Naive B cell (primary cell): ENCODE data around the gene RASGRP3. TPM values are rescaled to one million over a fixed set of nuclear protein-coding genes. Genes with fewer than 3 reads are reported as not detected.

Experiments
- ATAC-seq, 2 donors: fragments of 150-1000 bp; cut with Tn5 transposase; 2 replicates each; pipeline ENCODE4 v1.10.0; 2021; ENCODE audit warnings: low read depth in 2 of 2, mild to moderate bottlenecking in 2 of 2, moderate library complexity in 2 of 2
- DNase-seq: peaks from one replicate; pipeline ENCODE4 v3.0.0; 2022
- H3K27ac Mint-ChIP-seq, 6 donors: one replicate each; pipeline ENCODE4 v1.8.0; 2020 to 2022; ENCODE audit warnings: mild to moderate bottlenecking in 6 of 6, mixed read lengths in 6 of 6, moderate library complexity in 5 of 6, inconsistent platforms in 2 of 6
- H3K27me3 Mint-ChIP-seq, 3 donors: one replicate each; pipeline ENCODE4 v1.8.0; 2021 to 2022; ENCODE audit warnings: mixed read lengths in 3 of 3, mild to moderate bottlenecking in 1 of 3
- H3K36me3 Mint-ChIP-seq, 2 donors: one replicate each; pipeline ENCODE4 v1.8.0; 2020 to 2022; ENCODE audit warnings: mixed read lengths in 2 of 2, inconsistent platforms in 1 of 2, mild to moderate bottlenecking in 1 of 2
- H3K4me1 Mint-ChIP-seq, 3 donors: one replicate each; pipeline ENCODE4 v1.8.0; 2020 to 2022; ENCODE audit warnings: mixed read lengths in 3 of 3, inconsistent platforms in 1 of 3, mild to moderate bottlenecking in 1 of 3, moderate library complexity in 1 of 3
- H3K4me3 Mint-ChIP-seq, 8 donors: one replicate each; pipeline ENCODE4 v1.8.0; 2020 to 2022; ENCODE audit warnings: mild to moderate bottlenecking in 8 of 8, mixed read lengths in 8 of 8, moderate library complexity in 8 of 8, inconsistent platforms in 2 of 8
- H3K9me3 Mint-ChIP-seq, 7 donors: one replicate each; pipeline ENCODE4 v1.8.0; 2020 to 2022; ENCODE audit warnings: mixed read lengths in 7 of 7, mild to moderate bottlenecking in 5 of 7, inconsistent platforms in 2 of 7, moderate library complexity in 1 of 7
- polyA plus RNA-seq, 6 donors: library from polyadenylated mRNA; unstranded; fragments of 300-500 nt; fragmentation: Illumina TruSeq; gene quantifications; one replicate each; pipeline ENCODE4 v1.2.3, GENCODE V29; 2021; ENCODE audit warnings: low read depth in 6 of 6

The RASGRP3 gene
- polyA plus RNA-seq, 6 donors from 2014 or later: 44.7 to 118 (median 92.3) TPM

DNA sequence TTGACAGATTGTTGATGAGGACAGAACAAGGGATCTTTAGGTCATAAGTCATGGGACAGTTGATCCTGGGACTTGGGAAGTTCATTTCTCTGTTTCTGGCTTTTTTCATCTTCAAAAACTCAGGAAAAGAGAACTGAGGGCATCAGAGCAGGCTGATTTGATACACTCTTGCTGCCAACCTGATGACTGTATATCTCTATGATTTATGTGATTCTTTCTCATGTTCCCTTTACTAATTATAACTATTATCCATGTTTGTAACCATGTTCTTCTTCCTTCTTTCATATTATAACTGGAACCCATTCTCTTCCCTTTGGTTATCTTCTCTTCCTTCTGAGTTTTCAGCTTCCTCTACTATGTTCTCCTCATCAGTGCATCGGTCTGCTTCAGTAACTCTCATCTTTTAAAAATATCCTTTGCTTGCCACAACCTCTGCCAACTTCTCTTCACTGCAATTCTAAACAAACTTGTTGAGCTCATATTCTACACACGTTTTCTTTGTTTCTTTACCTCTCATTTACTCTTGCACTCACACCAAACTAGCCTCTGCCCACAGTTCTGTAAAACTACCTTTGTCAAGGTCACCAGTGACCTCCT, 13.5 kb downstream of the RASGRP3 start:
- no peak for DNase-seq
- Mint-ChIP-seq H3K27me3 (no peaks in the 10 kb centered on the region), H3K9me3 (peaks cover 0 to 9% (median 2%) of the 10 kb centered on the region in 7 donors), H3K4me1 (peaks cover 53 to 88% (median 73%) of the 10 kb centered on the region in 3 donors), H3K27ac (peak overlapping the region; percentile 34 to 88 (median 60)), H3K36me3 (peaks cover 10 to 16% of the 10 kb centered on the region in 2 donors), H3K4me3 (peak overlapping the region; percentile 37 to 88 (median 76))
- ATAC-seq: peak; percentile 34 to 54

- peak; percentile 37 to 52 for ATAC-seq
- Mint-ChIP-seq H3K9me3 (peaks cover 0 to 7% (median 1%) of the 10 kb centered on the region in 7 donors), H3K36me3 (peaks cover 9 to 16% of the 10 kb centered on the region in 2 donors), H3K4me3 (peak overlapping the region; percentile 34 to 90 (median 74)), H3K27ac (peak overlapping the region; percentile 58 to 96 (median 90)), H3K4me1 (peaks cover 62 to 90% (median 85%) of the 10 kb centered on the region in 3 donors), H3K27me3 (no peaks in the 10 kb centered on the region)
- no peak for DNase-seq
Measured at GRCh38 chr2:33491441-33492084, 15.1 kb downstream of the RASGRP3 start.

DNA sequence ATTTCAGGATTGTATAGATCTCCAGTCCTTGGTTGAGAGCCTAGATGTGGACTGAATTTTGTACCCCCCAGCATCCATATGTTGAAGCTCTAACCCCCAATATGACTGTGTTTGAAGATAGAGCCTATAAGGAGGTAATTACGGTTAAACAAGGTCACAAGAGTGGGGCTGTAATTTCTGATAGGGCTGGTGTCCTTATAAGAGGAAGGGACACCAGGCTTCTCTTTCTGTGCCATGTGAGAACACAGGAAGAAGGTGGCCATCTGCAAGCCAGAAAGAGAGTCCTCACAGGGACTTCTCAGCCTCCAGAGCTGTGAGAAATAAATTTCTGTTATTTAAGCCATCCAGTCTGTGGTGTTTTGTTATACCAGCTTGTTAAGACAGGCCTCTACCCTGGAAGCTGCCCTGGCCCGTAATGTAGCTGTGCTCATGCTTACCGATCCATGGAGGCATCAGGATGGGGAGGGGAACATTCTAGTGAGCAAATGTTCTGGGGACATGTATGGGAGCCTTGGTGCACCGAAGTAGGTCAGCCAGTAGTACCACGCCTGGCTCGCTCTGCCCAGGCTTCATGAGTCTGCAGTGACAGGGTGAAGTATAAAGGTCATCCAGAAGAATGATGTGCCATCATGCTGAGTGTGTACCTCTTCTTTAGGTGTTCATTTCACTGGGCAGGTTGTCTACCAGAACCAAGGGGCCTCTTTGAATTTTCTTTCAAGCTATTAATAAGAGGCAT, 16.1 kb downstream of the RASGRP3 start:
- Mint-ChIP-seq H3K9me3 (no peaks in the 10 kb centered on the region), H3K36me3 (peaks cover 0 to 11% of the 10 kb centered on the region in 2 donors), H3K4me3 (peak overlapping the region; percentile 9 to 85 (median 38)), H3K27me3 (no peaks in the 10 kb centered on the region), H3K27ac (peak overlapping the region; percentile 78 to 94 (median 90)), H3K4me1 (peaks cover 55 to 92% (median 80%) of the 10 kb centered on the region in 3 donors)
- ATAC-seq (no peak), DNase-seq (no peak)

- peaks cover 0 to 11% of the 10 kb centered on the region in 2 donors for H3K36me3 Mint-ChIP-seq
- ATAC-seq (peak; percentile 21 to 41), DNase-seq (no peak)
- H3K9me3 Mint-ChIP-seq: no peaks in the 10 kb centered on the region
- peaks cover 57 to 96% (median 82%) of the 10 kb centered on the region in 3 donors for H3K4me1 Mint-ChIP-seq
- H3K4me3 Mint-ChIP-seq: peak overlapping the region; percentile 6 to 83 (median 62)
- H3K27me3 Mint-ChIP-seq: no peaks in the 10 kb centered on the region
- peak overlapping the region; percentile 78 to 95 (median 91) for H3K27ac Mint-ChIP-seq
Measured at GRCh38 chr2:33494155-33494779, 17.8 kb downstream of the RASGRP3 start.

- Mint-ChIP-seq H3K4me3 (peak overlapping the region; percentile 5 to 82 (median 66)), H3K9me3 (peaks cover 0 to 1% (median 0%) of the 10 kb centered on the region in 7 donors), H3K36me3 (peaks cover 7 to 14% of the 10 kb centered on the region in 2 donors), H3K27me3 (no peaks in the 10 kb centered on the region), H3K4me1 (peaks cover 59 to 96% (median 82%) of the 10 kb centered on the region in 3 donors), H3K27ac (peak overlapping the region; percentile 78 to 95 (median 94))
- ATAC-seq (no peak), DNase-seq (no peak)
Measured at GRCh38 chr2:33494877-33495641, 18.6 kb downstream of the RASGRP3 start.

DNA sequence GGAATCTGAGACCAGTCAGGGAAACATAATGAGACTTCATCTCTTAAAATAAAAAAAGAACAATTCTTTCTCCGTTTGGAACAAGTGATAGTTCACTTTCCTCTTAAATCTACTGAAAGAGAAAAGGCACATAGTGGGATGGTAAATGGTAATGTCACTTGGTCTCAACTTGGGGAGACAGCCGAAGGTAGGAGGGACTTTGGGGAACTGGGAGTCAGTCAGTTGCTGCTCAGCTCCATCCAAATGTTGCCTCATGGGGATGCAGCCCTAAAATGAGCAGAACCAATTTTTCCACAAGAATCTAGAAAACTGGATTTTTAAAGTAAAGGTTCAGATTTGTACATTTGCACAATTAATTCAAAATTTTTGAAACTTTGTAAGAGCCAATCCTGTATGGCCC, 19.2 kb downstream of the RASGRP3 start:
- peak overlapping the region in 5 of 6 donors; percentile 78 to 95 (median 94) for H3K27ac Mint-ChIP-seq
- DNase-seq (no peak), ATAC-seq (no peak)
- peak overlapping the region in 7 of 8 donors; percentile 10 to 86 (median 71) for H3K4me3 Mint-ChIP-seq
- H3K9me3 Mint-ChIP-seq: peaks cover 0 to 5% (median 0%) of the 10 kb centered on the region in 7 donors
- no peaks in the 10 kb centered on the region for H3K27me3 Mint-ChIP-seq
- peaks cover 57 to 95% (median 80%) of the 10 kb centered on the region in 3 donors for H3K4me1 Mint-ChIP-seq
- H3K36me3 Mint-ChIP-seq: peaks cover 12 to 15% of the 10 kb centered on the region in 2 donors

DNA sequence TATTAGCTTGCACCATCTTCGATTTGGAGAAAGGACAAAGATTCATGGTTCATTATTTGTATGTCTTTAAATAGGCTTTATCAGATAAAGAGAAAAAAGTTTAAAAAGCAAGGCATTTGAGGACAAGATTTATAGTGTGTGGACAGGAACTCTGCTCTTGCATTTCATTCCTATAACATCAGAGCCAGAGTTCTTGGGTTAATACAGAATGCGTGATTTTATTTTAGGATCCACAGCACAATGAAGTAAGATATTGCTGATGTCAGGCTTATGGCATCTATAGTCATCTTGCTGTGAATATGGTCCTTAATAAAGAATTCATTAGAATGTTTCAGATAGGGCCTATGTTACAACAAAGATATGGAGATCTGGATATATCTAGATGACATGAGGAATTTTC, 19.7 kb downstream of the RASGRP3 start:
- peaks cover 61 to 93% (median 81%) of the 10 kb centered on the region in 3 donors for H3K4me1 Mint-ChIP-seq
- DNase-seq (no peak), ATAC-seq (no peak)
- H3K36me3 Mint-ChIP-seq: peaks cover 12 to 18% of the 10 kb centered on the region in 2 donors
- no peaks in the 10 kb centered on the region for H3K27me3 Mint-ChIP-seq
- peaks cover 0 to 5% (median 0%) of the 10 kb centered on the region in 7 donors for H3K9me3 Mint-ChIP-seq
- H3K27ac Mint-ChIP-seq: peak overlapping the region; percentile 78 to 95 (median 94)
- H3K4me3 Mint-ChIP-seq: peak overlapping the region; percentile 10 to 88 (median 66)

DNA sequence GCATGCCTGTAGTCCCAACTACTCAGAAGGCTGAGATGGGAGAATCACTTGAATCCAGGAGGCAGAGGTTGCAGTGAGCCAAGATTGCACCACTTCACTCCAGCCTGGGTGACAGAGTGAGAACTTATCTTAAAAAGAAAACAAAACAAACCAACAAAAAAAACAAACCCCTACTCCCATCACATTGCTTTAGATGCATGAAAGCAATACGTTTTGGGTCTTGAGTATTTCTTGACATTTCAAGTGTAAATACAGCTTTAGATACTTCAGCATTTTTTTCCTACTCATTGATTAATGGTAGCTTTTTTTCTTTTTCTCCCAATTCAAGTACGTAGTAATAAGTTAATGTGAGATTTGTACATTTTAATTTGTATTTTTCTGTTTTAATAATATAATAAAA, 20.3 kb downstream of the RASGRP3 start:
- DNase-seq: no peak
- ATAC-seq: no peak
- peaks cover 0 to 5% (median 0%) of the 10 kb centered on the region in 7 donors for H3K9me3 Mint-ChIP-seq
- peak overlapping the region; percentile 78 to 96 (median 94) for H3K27ac Mint-ChIP-seq
- H3K4me1 Mint-ChIP-seq: peaks cover 63 to 94% (median 83%) of the 10 kb centered on the region in 3 donors
- H3K36me3 Mint-ChIP-seq: peaks cover 12 to 16% of the 10 kb centered on the region in 2 donors
- peak overlapping the region in 7 of 8 donors; percentile 55 to 88 (median 71) for H3K4me3 Mint-ChIP-seq
- no peaks in the 10 kb centered on the region for H3K27me3 Mint-ChIP-seq

GRCh38 chr2:33497221-33497650, 20.8 kb downstream of the RASGRP3 start:
- ATAC-seq (peak; percentile 80 to 81), DNase-seq (peak; percentile 44)
- H3K36me3 Mint-ChIP-seq: peaks cover 12 to 14% of the 10 kb centered on the region in 2 donors
- peak overlapping the region; percentile 34 to 83 (median 68) for H3K4me3 Mint-ChIP-seq
- peak overlapping the region; percentile 8 to 96 (median 82) for H3K27ac Mint-ChIP-seq
- H3K9me3 Mint-ChIP-seq: peaks cover 0 to 5% (median 0%) of the 10 kb centered on the region in 7 donors
- no peaks in the 10 kb centered on the region for H3K27me3 Mint-ChIP-seq
- peaks cover 65 to 95% (median 84%) of the 10 kb centered on the region in 3 donors for H3K4me1 Mint-ChIP-seq

- peaks cover 0 to 5% (median 0%) of the 10 kb centered on the region in 7 donors for H3K9me3 Mint-ChIP-seq
- H3K27me3 Mint-ChIP-seq: no peaks in the 10 kb centered on the region
- H3K27ac Mint-ChIP-seq: peak overlapping the region; percentile 78 to 99 (median 89)
- DNase-seq: no peak
- peak overlapping the region; percentile 7 to 83 (median 64) for H3K4me3 Mint-ChIP-seq
- H3K36me3 Mint-ChIP-seq: peaks cover 12 to 20% of the 10 kb centered on the region in 2 donors
- no peak for ATAC-seq
- peaks cover 64 to 95% (median 85%) of the 10 kb centered on the region in 3 donors for H3K4me1 Mint-ChIP-seq
Measured at GRCh38 chr2:33498291-33498956, 22.0 kb downstream of the RASGRP3 start.

DNA sequence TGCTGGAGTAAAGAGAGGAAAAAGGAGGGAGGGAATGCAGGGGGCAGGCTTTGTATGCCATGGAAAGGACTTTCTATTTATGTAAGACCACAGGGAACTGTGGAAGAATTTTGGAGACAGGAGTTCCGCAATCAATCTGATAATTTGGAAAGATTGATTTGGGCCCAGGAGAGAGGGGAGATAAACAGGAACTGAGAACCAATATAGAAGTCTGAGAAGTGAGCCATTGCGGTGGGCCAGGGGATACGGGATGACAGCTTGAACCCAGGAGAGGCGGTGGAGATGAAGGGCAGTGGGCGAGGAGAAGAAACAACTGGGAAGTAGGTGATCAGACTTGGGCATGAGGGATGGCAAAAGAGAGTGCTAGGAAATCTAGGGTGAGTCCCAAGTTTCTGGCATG, 23.7 kb downstream of the RASGRP3 start:
- H3K27me3 Mint-ChIP-seq: no peaks in the 10 kb centered on the region
- H3K27ac Mint-ChIP-seq: peak overlapping the region; percentile 65 to 95 (median 84)
- H3K9me3 Mint-ChIP-seq: peaks cover 0 to 5% (median 0%) of the 10 kb centered on the region in 7 donors
- ATAC-seq (no peak), DNase-seq (no peak)
- H3K36me3 Mint-ChIP-seq: peaks cover 18 to 20% of the 10 kb centered on the region in 2 donors
- peak overlapping the region in 5 of 8 donors; percentile 33 to 91 (median 57) for H3K4me3 Mint-ChIP-seq
- peaks cover 64 to 92% (median 83%) of the 10 kb centered on the region in 3 donors for H3K4me1 Mint-ChIP-seq
